Endodermal cell (in vitro differentiated cells): ENCODE results near the gene TEX54. TPM values are rescaled to one million over a fixed set of nuclear protein-coding genes. Genes with fewer than 3 reads are reported as not detected.

Source experiments
- DNase-seq: peaks from one replicate; pipeline ENCODE4 v3.0.0-alpha.2; 2017
- H3K27ac ChIP-seq: 2 replicates; pipeline ENCODE4 v1.5.1; 2013; ENCODE audit warnings: mild to moderate bottlenecking, low read depth, low read length, moderate library complexity
- H3K27me3 ChIP-seq: 2 replicates; pipeline ENCODE4 v1.6.1; 2013; ENCODE audit warnings: mild to moderate bottlenecking, low read length, moderate library complexity; ENCODE audit not compliant: insufficient read depth, control insufficient read depth, poor library complexity, severe bottlenecking
- H3K36me3 ChIP-seq: 2 replicates; pipeline ENCODE4 v1.7.0; 2013; ENCODE audit warnings: mild to moderate bottlenecking, low read length, moderate library complexity; ENCODE audit not compliant: control insufficient read depth, insufficient read depth
- H3K4me1 ChIP-seq: one replicate; pipeline ENCODE4 v1.7.0; 2013; ENCODE audit warnings: low read length; ENCODE audit not compliant: control insufficient read depth, insufficient read depth
- H3K4me3 ChIP-seq: 2 replicates; pipeline ENCODE4 v1.5.1; 2013; ENCODE audit warnings: mild to moderate bottlenecking, low read length, moderate library complexity
- H3K9ac ChIP-seq: 2 replicates; pipeline ENCODE4 v1.6.1; 2013; ENCODE audit warnings: mild to moderate bottlenecking, low read length, moderate library complexity; ENCODE audit not compliant: poor library complexity, severe bottlenecking; ENCODE audit errors: extremely low read depth
- H3K9me3 ChIP-seq: 2 replicates; pipeline ENCODE4 v1.6.1; 2013; ENCODE audit warnings: mild to moderate bottlenecking, low read length, moderate library complexity; ENCODE audit not compliant: control insufficient read depth
- H3K27ac Mint-ChIP-seq: 2 replicates; pipeline ENCODE4 v1.8.0; 2020; ENCODE audit warnings: mixed read lengths
- H3K27me3 Mint-ChIP-seq: 2 replicates; pipeline ENCODE4 v1.8.0; 2021; ENCODE audit warnings: mild to moderate bottlenecking, mixed read lengths; ENCODE audit not compliant: insufficient read depth
- H3K36me3 Mint-ChIP-seq: 2 replicates; pipeline ENCODE4 v1.8.0; 2020; ENCODE audit warnings: low read depth, mixed read lengths
- H3K4me1 Mint-ChIP-seq: 2 replicates; pipeline ENCODE4 v1.8.0; 2020; ENCODE audit warnings: mixed read lengths
- H3K4me3 Mint-ChIP-seq: 2 replicates; pipeline ENCODE4 v1.8.0; 2020; ENCODE audit warnings: mild to moderate bottlenecking, moderate library complexity, mixed read lengths
- H3K9me3 Mint-ChIP-seq: 2 replicates; pipeline ENCODE4 v1.8.0; 2020; ENCODE audit warnings: mild to moderate bottlenecking, mixed read lengths
- WGBS, 2 experiments: methylation state at CpG; one replicate each; pipeline versions ENCODE4 v1.1.5 to v1.1.7; 2013; ENCODE audit warnings: missing lambda C conversion rate in 2 of 2, mixed read lengths in 1 of 2; ENCODE audit not compliant: insufficient coverage in 1 of 2, insufficient read length in 1 of 2; 5-methylcytosine and 5-hydroxymethylcytosine counted together
- total RNA-seq, 2 donors: library from RNA; stranded (reverse); fragmentation: NEBNext Ultra II Directional in 1 of 2; extraction: Animal tissue kit (Norgen Biotek cat#: 25700) in 1 of 2; gene quantifications; 2 replicates in 1 of 2; 3 replicates in 1 of 2; pipeline ENCODE4 v1.2.1, GENCODE V29; 2021
- TF ChIP-seq, protein P1 (sequence below): fragments of 200-600 bp; sonication (generic); conservative IDR thresholded peaks from 2 replicates; pipeline ENCODE4 v1.5.0; 2021; ENCODE audit warnings: antibody characterized with exemption, mild to moderate bottlenecking

Gene TEX54
- total RNA-seq, 2 donors from 2014 or later, result not detected

DNA sequence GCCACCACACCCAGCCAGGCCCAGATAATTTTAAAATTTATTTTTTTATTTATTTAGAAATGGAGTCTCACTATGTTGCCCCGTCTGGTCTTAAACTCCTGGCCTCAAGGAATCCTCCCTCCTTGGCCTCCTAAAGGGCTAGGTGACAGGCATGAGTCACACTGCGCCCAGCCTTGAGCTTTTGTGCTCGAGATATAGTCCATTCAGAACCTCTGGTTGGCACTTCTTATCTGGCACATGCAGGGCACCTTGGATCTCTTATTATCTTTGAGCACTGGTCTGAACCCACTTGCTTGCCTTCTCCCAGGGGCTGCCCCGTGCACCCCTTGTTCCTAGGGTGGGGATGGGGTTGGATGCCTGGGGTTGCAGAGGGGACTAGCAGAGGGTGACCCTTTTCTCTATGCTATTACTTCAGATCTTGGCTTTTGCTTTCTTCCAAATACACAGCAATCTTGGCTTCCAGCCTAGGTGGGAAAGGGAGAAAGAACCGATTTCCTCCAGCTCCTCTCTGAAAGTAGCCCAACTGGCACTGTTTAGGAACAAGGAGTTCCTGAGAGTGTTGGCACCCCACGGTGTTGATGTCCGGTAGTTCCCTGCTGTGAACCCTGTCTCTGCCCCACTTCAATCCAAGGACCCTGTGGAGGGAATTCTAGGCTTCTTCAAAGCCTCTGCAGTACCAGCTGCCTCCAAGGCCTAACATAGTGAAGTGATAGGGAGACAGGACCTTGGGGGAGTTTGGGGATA lies 46.8 kb upstream of the TEX54 start:
- H3K27me3 Mint-ChIP-seq, result no peaks in the 10 kb centered on the region
- Histone ChIP-seq H3K27me3 (no peaks in the 10 kb centered on the region), H3K9ac (no peak overlapping the region), H3K4me3 (peak overlapping the region; percentile 95), H3K4me1 (peaks cover 13% of the 10 kb centered on the region), H3K9me3 (no peaks in the 10 kb centered on the region), H3K36me3 (peaks cover 60% of the 10 kb centered on the region), H3K27ac (no peak overlapping the region)
- peaks cover 61% of the 10 kb centered on the region for H3K36me3 Mint-ChIP-seq
- WGBS, 2 experiments, result 76 to 100% methylated on average over 1 to 7 of the region's 7 CpGs
- TF ChIP-seq, protein P1, sequence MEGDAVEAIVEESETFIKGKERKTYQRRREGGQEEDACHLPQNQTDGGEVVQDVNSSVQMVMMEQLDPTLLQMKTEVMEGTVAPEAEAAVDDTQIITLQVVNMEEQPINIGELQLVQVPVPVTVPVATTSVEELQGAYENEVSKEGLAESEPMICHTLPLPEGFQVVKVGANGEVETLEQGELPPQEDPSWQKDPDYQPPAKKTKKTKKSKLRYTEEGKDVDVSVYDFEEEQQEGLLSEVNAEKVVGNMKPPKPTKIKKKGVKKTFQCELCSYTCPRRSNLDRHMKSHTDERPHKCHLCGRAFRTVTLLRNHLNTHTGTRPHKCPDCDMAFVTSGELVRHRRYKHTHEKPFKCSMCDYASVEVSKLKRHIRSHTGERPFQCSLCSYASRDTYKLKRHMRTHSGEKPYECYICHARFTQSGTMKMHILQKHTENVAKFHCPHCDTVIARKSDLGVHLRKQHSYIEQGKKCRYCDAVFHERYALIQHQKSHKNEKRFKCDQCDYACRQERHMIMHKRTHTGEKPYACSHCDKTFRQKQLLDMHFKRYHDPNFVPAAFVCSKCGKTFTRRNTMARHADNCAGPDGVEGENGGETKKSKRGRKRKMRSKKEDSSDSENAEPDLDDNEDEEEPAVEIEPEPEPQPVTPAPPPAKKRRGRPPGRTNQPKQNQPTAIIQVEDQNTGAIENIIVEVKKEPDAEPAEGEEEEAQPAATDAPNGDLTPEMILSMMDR, result no peak
- H3K27ac Mint-ChIP-seq, result peak overlapping the region; percentile 100
- peaks cover 45% of the 10 kb centered on the region for H3K4me1 Mint-ChIP-seq
- H3K4me3 Mint-ChIP-seq, result peak overlapping the region; percentile 98
- H3K9me3 Mint-ChIP-seq, result no peaks in the 10 kb centered on the region
- no peak for DNase-seq

DNA sequence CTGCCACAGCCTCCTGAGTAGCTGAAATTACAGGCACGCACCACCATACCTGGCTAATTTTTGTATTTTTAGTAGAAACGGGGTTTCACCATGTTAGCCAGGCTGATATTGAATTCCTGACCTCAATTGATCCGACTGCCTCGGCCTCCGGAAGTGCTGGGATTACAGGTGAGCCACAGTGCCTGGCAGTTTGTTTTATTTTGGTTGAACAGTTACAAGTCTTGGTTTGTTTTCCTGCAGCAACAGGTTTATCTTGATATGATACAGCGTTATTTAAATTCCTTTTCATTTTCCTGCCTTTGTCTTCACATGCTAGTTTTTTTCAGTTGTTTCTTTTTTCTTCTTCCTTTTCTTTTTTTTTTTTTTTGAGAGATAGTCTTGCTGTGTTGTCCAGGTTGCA lies 44.1 kb upstream of the TEX54 start:
- 91 to 98% methylated on average over 6 of the region's 6 CpGs for WGBS, 2 experiments
- H3K4me1 ChIP-seq, result peaks cover 8% of the 10 kb centered on the region
- no peaks in the 10 kb centered on the region for H3K27me3 Mint-ChIP-seq

DNA sequence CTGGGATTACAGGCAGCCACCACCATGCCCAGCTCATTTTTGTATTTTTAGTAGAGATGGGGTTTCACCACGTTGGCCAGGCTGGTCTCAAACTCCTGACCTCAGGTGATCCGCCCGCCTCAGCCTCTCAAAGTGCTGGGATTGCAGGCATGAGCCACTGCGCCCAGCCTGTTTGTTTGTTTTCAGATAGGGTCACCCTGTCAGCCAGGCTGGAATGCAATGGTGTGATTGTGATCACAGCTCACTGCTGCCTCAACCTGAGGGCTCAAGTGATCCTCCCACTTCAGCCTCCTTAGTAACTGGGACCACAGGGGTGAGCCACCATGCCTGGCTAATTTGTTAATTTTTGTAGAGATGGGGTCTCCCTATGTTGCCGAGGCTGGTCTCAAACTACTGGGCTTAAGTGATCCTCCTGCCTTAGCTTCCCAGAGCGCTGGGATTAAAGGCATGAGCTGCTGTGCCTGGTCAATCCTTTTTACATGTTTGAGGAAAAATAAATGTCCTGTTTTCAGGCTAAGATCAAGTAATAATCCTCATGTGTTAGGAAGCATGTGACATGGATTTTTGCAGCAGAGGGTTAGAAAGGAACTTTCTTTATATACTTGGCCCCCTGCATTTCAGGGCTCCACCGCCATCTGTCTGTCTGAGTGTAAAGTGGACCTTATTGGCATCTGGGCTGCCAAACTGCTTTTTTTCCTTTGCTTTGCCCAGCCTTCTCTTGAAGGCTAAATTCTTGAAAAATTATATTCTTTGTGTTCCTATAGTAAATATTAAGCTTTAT lies 43.2 kb upstream of the TEX54 start:
- Mint-ChIP-seq H3K4me3 (no peak overlapping the region), H3K9me3 (no peaks in the 10 kb centered on the region), H3K27ac (peak overlapping the region; percentile 76), H3K27me3 (no peaks in the 10 kb centered on the region), H3K4me1 (peaks cover 22% of the 10 kb centered on the region), H3K36me3 (peaks cover 46% of the 10 kb centered on the region)
- WGBS, 2 experiments, result 86 to 100% methylated on average over 6 to 7 of the region's 7 CpGs
- no peak for DNase-seq
- TF ChIP-seq, protein P1, result peak; percentile 34
- H3K36me3 ChIP-seq, result peaks cover 57% of the 10 kb centered on the region
- no peak overlapping the region for H3K4me3 ChIP-seq
- no peaks in the 10 kb centered on the region for H3K27me3 ChIP-seq
- peaks cover 8% of the 10 kb centered on the region for H3K4me1 ChIP-seq
- no peaks in the 10 kb centered on the region for H3K9me3 ChIP-seq
- H3K9ac ChIP-seq, result no peak overlapping the region
- no peak overlapping the region for H3K27ac ChIP-seq

More for the DNA sequence above, 44.1 kb upstream of the TEX54 start:
- H3K36me3 Mint-ChIP-seq, result peaks cover 45% of the 10 kb centered on the region
- Histone ChIP-seq H3K9me3 (no peaks in the 10 kb centered on the region), H3K27ac (no peak overlapping the region), H3K9ac (no peak overlapping the region), H3K27me3 (no peaks in the 10 kb centered on the region), H3K4me3 (no peak overlapping the region), H3K36me3 (peaks cover 54% of the 10 kb centered on the region)
- TF ChIP-seq, protein P1, result no peak
- H3K4me1 Mint-ChIP-seq, result peaks cover 22% of the 10 kb centered on the region
- no peak overlapping the region for H3K4me3 Mint-ChIP-seq
- no peaks in the 10 kb centered on the region for H3K9me3 Mint-ChIP-seq
- H3K27ac Mint-ChIP-seq, result peak overlapping the region; percentile 35
- no peak for DNase-seq
